Measurements from ENCODE around the gene VSIR.

The VSIR gene

DNA sequence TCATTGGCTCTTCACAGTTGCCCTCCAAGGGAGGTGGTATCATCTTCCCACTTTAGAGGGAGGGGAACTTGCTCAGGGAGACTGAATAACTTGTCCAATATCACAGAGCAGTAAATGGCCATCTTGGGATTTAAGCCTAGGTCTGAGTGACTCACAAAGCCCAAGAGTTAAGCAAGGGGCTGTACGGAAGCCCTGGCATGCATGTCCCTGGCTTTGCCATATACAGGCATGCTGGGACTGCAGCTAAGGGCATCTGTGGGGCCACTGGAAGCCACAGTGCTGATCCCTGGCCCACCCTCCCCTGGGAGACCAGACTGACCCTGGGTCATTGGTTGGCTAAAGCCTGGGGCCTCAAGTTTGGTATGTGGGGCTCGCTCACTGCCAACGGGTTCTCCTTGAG lies 3.1 kb downstream of the VSIR start:
- peak overlapping the region; percentile 93 for H3K4me3 Mint-ChIP-seq
- peaks cover 81% of the 10 kb centered on the region for H3K4me1 Mint-ChIP-seq
- H3K27ac Mint-ChIP-seq, result peak overlapping the region; percentile 92
- DNase-seq, result no peak
- peaks cover 59% of the 10 kb centered on the region for H3K36me3 Mint-ChIP-seq
- no peaks in the 10 kb centered on the region for H3K27me3 Mint-ChIP-seq
- CTCF ChIA-PET, result interaction anchor here (2.2 to 5.4 kb wide), 3 partner anchors 23 to 57 kb away, joined by 10 to 36 read pairs (median 12); no protein-coding TSS in a partner anchor
- no peaks in the 10 kb centered on the region for H3K9me3 Mint-ChIP-seq

DNA sequence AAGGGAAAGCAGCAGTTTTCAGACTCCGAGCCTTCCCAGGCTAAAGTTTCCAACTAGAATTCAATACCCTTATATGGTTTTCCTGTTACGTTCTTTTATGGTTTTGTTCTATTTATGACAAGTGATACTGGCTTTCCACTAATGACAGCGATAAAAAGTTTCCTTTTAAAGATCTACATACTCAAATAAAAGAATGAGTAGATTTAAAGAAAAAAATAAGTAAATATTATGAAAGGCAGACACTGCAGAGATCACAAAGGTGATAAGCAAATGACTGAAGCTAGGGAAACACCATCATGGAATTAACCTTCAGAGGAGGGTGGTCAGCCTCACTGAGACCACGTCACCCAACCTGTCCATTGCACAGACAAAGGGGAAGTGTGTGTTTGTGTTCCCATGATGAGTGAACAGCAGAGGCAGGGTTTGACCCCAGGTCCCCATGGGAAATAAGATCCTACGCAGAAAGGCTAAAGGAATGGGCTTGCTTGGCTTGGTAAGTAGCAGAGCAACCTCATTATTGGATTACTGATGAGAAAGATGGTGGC lies 4.0 kb downstream of the VSIR start:
- DNase-seq, result peak; percentile 45
- Mint-ChIP-seq H3K4me3 (peak overlapping the region; percentile 93), H3K4me1 (peaks cover 80% of the 10 kb centered on the region), H3K27ac (peak overlapping the region; percentile 92), H3K9me3 (no peaks in the 10 kb centered on the region), H3K27me3 (no peaks in the 10 kb centered on the region), H3K36me3 (peaks cover 67% of the 10 kb centered on the region)
- CTCF ChIA-PET, result interaction anchor here (0.6 to 5.4 kb wide), 10 partner anchors 13 to 73 kb away, joined by 3 to 36 read pairs (median 6); no protein-coding TSS in a partner anchor

DNA sequence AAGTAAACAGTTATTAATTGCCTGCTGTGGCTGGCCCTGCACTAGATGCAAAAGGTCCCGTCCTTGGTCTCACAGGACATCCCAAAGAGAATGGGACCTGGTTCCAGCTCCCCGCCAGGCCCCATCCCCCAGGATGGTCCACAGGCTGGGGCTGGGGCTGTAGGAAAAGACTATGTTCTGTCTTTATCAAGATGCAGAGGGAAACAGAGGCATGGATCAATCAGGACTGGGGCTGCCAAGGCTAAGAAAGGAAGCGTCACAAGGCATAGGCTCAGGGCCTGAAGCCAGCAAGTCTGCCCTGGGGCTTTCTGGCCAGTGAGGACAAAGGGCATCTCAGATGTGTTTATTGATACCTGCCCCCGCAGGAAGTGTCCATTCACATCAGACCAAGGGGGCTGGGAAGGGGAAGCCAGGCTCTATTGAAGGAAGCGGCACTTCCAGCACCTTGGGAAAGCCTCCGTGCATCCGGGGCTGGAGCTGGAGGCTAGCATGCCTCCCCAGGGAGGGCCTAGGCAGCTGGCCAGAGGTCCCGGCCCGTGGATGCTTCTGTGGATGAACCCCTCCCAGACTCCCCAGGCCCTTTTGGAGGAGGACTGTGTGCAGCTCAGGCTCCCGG lies 5.8 kb downstream of the VSIR start:
- H3K27me3 Mint-ChIP-seq, result no peaks in the 10 kb centered on the region
- CTCF ChIA-PET, result interaction anchor here (0.8 to 4.3 kb wide), 9 partner anchors 11 to 375 kb away, joined by 3 to 25 read pairs (median 5); no protein-coding TSS in a partner anchor
- DNase-seq, result no peak
- peaks cover 86% of the 10 kb centered on the region for H3K4me1 Mint-ChIP-seq
- H3K9me3 Mint-ChIP-seq, result no peaks in the 10 kb centered on the region
- H3K36me3 Mint-ChIP-seq, result peaks cover 74% of the 10 kb centered on the region
- peak overlapping the region; percentile 94 for H3K27ac Mint-ChIP-seq
- H3K4me3 Mint-ChIP-seq, result peak overlapping the region; percentile 34

DNA sequence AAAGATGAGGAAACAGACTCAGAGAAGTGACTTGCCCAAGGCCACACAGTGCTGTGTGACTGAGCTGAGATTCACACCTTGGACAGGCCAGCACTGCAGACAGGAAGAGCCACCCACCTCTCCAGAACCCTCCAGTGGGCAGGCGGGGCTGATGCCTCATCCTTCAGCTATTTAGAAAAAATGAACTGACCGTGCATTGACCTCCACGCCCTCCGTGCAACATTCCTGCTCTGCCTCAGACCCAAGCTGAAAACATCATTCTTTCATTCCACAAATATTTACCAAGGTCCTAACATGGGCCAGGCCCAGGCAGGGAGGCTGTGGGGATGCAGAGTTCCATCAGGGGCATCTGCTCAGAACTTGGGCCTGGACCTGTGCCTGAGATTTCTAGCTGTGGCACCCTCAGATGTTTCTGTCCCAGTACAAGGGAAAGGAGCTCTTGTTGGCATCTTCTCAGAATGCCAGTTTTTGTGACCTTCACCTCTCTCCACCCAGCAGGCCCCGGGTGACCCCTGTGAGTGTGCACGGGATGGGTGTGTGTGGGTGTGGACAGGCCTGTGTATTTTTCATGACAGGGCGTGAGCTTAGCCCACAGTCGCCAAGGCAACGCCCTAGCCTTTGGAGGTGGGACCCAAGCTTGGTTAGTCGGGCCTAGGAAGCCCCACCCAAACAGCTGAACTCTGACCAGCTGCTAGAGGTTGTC lies 6.5 kb downstream of the VSIR start:
- no peaks in the 10 kb centered on the region for H3K27me3 Mint-ChIP-seq
- peaks cover 70% of the 10 kb centered on the region for H3K36me3 Mint-ChIP-seq
- H3K9me3 Mint-ChIP-seq, result no peaks in the 10 kb centered on the region
- CTCF ChIA-PET, result interaction anchor here (0.8 to 4.3 kb wide), 6 partner anchors 11 to 374 kb away, joined by 3 to 25 read pairs (median 4); no protein-coding TSS in a partner anchor
- peak overlapping the region; percentile 94 for H3K27ac Mint-ChIP-seq
- H3K4me3 Mint-ChIP-seq, result no peak overlapping the region
- DNase-seq, result peak; percentile 41
- H3K4me1 Mint-ChIP-seq, result peaks cover 88% of the 10 kb centered on the region

DNA sequence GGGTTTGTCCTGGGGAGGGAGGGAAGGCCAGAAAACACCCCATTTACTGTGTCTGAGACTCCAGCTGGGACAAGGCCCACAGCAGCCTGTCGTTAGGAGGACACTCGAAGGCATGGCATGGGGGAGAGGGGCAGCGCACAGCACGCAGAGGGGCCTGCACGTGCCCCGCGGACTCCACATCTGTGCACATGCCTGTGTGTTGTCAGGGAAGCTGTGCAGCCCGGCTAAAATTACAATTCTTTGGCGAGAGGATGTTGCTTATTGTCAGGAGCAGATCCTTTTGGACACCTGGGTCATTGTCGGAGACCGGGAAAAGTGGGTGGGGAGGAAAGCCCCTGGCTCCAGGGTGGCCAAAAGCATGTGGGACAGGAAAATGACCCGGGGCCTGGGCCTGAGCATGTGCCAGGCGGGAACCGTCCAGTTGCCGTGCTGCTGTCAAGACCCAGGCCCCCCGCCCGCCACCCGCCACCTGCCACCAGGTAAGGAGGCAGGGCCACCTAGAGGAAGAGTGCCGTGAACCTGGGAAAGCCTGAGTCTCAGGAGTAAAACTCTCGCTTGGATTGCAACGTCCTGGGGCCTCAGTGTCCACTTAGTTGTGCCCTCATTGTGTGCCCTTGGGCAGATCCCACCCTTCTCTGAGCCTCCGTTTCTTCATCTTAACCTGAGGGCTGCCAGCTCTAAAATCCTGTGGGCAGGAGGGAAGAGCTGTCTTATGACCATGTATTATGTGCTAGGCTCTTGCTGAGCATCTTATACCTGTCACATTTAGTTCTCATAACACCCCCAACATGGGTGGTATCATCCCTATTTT lies 7.2 kb downstream of the VSIR start:
- H3K4me3 Mint-ChIP-seq, result no peak overlapping the region
- H3K27me3 Mint-ChIP-seq, result no peaks in the 10 kb centered on the region
- peaks cover 89% of the 10 kb centered on the region for H3K4me1 Mint-ChIP-seq
- peaks cover 69% of the 10 kb centered on the region for H3K36me3 Mint-ChIP-seq
- H3K27ac Mint-ChIP-seq, result peak overlapping the region; percentile 79
- no peak for DNase-seq
- CTCF ChIA-PET, result interaction anchor here (1.1 to 4.3 kb wide), 3 partner anchors 10 to 373 kb away, joined by 3 to 25 read pairs (median 6); no protein-coding TSS in a partner anchor
- no peaks in the 10 kb centered on the region for H3K9me3 Mint-ChIP-seq

DNA sequence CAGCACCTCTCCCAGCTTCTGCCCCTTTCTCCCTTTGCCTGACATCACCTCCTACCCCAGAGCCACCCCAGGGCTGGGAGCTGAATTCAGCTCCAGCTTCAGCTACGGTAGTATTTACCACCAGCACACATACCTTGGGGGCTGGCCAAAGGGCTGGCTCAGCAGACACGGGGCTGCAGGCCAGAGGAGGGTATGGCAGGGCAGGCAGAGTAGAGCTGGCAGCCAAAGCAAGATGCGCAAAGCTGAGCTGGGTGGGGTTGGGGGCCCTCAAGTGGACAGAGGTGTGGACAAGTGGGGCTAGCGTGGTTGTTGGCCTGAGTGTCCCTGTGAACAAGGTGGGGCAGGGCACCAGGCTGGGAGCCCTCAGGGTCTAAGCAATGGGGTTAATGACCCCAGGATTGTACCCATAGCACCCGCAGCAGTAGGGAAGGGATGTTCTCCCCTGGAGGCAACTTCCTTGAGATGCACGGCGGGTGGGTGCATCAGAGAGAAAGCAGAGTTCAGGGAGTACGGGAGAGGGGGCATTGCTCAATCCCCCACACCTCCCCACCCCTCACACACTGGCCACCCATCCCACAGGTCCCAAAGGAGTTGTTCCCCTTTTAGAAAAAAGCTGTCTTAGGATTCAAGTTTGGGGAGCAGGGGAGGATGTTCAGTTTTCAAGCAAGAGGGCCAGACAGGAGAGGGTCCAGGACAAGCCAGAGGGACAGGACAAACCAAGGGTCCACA lies 8.0 kb downstream of the VSIR start:
- Mint-ChIP-seq H3K27ac (peak overlapping the region; percentile 79), H3K4me3 (no peak overlapping the region)
- CTCF ChIA-PET, result interaction anchor here (1.1 to 4.3 kb wide), 4 partner anchors 8 to 59 kb away, joined by 3 to 25 read pairs (median 9); partner anchors contain the start of gene VSIR

DNA sequence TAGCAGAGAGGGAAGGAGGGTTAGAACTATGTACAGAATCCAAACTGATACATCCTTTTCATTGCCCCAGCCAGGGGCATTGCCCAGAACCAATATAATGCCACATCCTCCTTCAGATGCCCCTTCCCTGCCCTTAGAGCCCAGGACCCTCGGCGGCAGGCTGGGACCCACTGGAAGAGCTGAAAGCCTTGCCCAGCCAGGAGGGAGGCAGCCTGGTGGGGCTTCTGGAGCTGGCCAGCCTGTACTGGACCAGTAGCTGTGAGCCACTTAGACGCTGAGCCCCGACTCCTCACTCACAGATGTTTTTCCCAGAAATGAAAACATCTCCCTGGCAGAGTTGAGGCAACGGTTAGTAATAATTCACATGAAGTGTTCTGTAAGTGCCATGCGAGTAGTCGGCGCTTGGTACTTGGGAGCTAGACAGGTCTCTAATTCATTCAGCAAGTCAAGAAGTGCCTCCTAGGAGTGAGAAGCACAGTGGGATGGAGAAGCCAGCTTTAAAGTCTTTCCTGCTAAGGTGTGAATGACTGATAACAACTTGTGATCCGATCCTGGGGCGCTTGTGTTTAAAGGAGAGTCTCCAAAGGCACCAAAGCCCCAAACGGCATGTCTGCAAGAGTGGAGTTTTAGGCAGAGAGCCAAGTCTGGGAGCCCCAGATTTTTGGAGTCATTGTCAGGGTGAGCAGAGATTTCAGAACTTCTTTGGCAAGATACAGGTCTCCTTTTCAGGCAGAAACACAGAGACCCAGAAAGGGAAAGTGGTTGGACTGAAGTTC lies 9.8 kb downstream of the VSIR start:
- Mint-ChIP-seq H3K27me3 (no peaks in the 10 kb centered on the region), H3K27ac (peak overlapping the region; percentile 11), H3K4me1 (peaks cover 87% of the 10 kb centered on the region), H3K9me3 (no peaks in the 10 kb centered on the region), H3K36me3 (peaks cover 68% of the 10 kb centered on the region), H3K4me3 (no peak overlapping the region)
- no peak for DNase-seq
- CTCF ChIA-PET, result interaction anchor here (0.7 to 3.0 kb wide), 5 partner anchors 10 to 99 kb away, joined by 3 to 15 read pairs (median 4); partner anchors contain the start of gene VSIR

More for the DNA sequence above, 8.0 kb downstream of the VSIR start:
- Mint-ChIP-seq H3K27me3 (no peaks in the 10 kb centered on the region), H3K36me3 (peaks cover 71% of the 10 kb centered on the region), H3K9me3 (no peaks in the 10 kb centered on the region), H3K4me1 (peaks cover 89% of the 10 kb centered on the region)
- no peak for DNase-seq

DNA sequence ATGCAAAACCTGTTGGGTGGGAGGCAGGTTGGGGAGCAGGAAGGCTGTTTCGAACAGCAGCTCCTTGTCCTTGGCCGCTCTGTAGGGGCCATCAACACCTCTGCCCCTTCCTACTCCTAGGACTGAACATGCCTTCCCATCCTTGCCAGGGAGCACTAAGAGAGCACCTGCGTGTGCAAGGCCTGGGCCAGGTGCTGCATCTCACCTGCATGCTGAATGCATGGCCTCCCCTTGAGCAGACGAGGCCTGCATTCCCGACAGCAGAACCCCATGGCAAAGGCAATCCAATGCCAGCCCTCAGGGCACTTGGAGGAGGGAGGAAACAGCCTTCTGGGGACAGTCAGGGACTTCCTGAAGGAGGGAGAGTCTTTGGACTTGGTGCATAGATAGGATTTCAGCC lies 11.0 kb downstream of the VSIR start:
- H3K27me3 Mint-ChIP-seq, result no peaks in the 10 kb centered on the region
- CTCF ChIA-PET, result interaction anchor here (1.3 to 3.0 kb wide), 4 partner anchors 10 to 65 kb away, joined by 4 to 15 read pairs (median 6); partner anchors contain the start of gene VSIR
- H3K4me3 Mint-ChIP-seq, result no peak overlapping the region
- H3K4me1 Mint-ChIP-seq, result peaks cover 87% of the 10 kb centered on the region
- peaks cover 71% of the 10 kb centered on the region for H3K36me3 Mint-ChIP-seq
- DNase-seq, result no peak
- no peak overlapping the region for H3K27ac Mint-ChIP-seq
- H3K9me3 Mint-ChIP-seq, result no peaks in the 10 kb centered on the region

DNA sequence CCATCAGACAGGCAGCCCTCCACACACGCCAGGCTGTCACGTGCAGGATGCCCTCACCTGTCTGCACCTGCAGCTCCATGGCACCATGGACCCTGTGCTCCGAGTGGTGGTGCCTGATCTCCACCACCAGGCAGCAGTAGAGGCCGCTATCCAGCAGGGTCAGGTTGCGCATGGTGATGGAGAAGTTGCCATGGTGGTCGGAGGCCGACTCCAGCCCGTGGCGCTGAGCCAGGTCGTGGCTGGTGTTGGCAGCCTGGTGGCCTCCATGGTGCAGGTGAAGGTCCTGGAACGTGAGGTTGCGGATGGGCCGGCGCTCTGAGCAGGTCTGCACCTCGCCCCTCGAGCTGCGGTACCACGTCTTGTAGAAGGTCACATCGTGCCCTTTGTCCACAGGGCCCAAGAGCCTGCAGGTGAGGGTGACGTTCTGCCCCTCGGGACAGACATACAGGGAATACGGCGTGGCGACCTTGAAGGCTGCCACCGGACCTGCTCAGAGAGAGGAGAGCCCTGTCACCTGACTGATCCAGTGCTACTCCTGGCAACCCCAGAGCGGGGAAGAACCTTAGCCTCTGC lies 11.7 kb downstream of the VSIR start:
- CTCF ChIA-PET, result interaction anchor here (1.0 to 1.3 kb wide), 2 partner anchors 9 to 11 kb away, joined by 3 to 6 read pairs; no protein-coding TSS in a partner anchor
- H3K4me1 Mint-ChIP-seq, result peaks cover 87% of the 10 kb centered on the region
- H3K4me3 Mint-ChIP-seq, result no peak overlapping the region
- no peaks in the 10 kb centered on the region for H3K27me3 Mint-ChIP-seq
- H3K9me3 Mint-ChIP-seq, result no peaks in the 10 kb centered on the region
- H3K27ac Mint-ChIP-seq, result peak overlapping the region; percentile 70
- peaks cover 67% of the 10 kb centered on the region for H3K36me3 Mint-ChIP-seq
- no peak for DNase-seq

DNA sequence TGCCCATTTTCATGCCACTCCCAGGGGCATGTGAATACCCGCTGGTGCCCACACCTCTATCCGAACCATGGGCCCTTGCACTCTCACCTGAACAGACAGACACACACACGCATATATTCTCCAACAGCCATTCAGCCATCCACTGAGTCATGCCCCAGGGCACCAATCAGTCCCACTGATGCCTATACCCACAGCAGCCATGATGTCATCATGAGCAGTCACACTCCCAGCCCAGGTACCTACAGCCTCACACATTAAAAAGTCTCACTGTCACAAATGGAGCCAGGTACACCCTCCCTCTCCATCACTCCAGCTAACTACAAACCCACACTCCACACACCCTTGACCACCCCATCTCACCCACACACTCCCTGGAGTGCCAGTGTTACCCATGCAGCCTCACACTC lies 12.2 kb downstream of the VSIR start:
- Mint-ChIP-seq H3K27me3 (no peaks in the 10 kb centered on the region), H3K27ac (peak overlapping the region; percentile 70), H3K9me3 (no peaks in the 10 kb centered on the region), H3K4me3 (no peak overlapping the region), H3K36me3 (peaks cover 68% of the 10 kb centered on the region), H3K4me1 (peaks cover 88% of the 10 kb centered on the region)
- CTCF ChIA-PET, result interaction anchor here (1.0 to 1.3 kb wide), 2 partner anchors 9 to 12 kb away, joined by 3 to 6 read pairs; no protein-coding TSS in a partner anchor
- DNase-seq, result no peak

DNA sequence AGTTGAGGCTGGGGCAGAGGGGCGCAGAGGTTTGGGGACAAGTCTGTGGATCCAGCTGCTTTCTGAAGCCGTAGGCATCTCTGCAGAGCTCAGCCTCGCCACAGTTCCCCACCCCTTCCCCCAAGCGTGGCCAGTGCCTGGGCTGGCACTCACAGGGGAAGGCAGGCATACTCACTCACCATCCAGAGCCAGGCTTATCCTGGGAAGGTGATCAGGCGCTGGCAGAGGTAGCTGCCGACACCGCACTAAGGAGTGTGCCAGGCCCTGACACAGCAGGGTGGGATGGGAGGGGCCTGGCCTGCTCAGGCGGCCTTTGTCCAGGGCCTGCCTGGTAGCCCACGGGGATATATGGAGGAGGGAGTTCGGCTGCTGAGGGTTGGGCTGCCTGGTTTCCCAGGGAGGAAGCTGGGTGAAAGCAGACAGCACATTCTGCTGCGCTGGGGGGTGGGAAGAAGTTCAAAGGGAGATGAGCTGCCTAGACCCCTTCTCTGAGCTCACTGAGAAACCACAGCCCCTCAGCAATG lies 15.9 kb downstream of the VSIR start:
- H3K27me3 Mint-ChIP-seq, result no peaks in the 10 kb centered on the region
- no peak for DNase-seq
- H3K4me3 Mint-ChIP-seq, result peak overlapping the region; percentile 61
- CTCF ChIA-PET, result interaction anchor here (0.7 to 5.1 kb wide), 11 partner anchors 9 to 139 kb away, joined by 3 to 41 read pairs (median 7); partner anchors contain the start of gene VSIR
- peaks cover 93% of the 10 kb centered on the region for H3K4me1 Mint-ChIP-seq
- peaks cover 71% of the 10 kb centered on the region for H3K36me3 Mint-ChIP-seq
- no peaks in the 10 kb centered on the region for H3K9me3 Mint-ChIP-seq
- H3K27ac Mint-ChIP-seq, result peak overlapping the region; percentile 97
